ENCODE results near the gene UNC5A.

The UNC5A gene

DNA sequence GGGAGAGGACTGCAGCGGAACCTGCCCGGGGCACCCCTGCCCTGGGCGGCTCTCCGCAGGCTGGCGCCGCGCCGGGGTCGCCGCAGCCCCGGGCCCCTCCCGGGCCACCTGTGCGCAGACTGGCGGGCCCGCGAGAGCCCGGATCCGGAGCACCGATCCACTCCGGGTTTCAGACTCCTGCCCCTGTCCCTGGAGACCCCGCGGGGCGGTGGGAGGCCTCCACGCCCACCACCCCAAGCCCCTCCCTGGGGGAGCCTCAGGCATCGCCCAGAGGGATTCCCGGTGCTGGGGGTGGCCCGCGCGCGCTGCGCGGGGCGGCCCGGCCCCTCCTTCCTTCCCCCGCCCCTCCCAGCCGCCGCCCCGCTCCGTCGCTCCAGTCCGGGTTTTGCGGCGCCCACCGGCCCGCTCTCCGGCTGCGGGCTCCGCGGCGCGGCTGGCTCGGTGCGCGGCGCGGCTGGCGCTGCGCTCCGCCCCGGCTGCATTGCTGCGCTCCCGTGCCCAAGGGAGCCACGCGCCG is at the start of gene UNC5A:
Gene UNC5A (plus strand): TSS at position 479 of the 517 bp plus-strand sequence. CDS start 192 bp downstream, outside the sequence.
- Mint-ChIP-seq H3K4me3 (peak within 1 kb of the TSS; percentile 85), H3K27ac (no peak within 1 kb of the TSS), H3K27me3 (peaks cover 36% of the 10 kb centered on the region), H3K9me3 (ENCODE audit: low read depth) (no peaks in the 10 kb centered on the region), H3K4me1 (ENCODE audit: low read depth) (peaks cover 14% of the 10 kb centered on the region), H3K36me3 (no peaks in the 10 kb centered on the region)

DNA sequence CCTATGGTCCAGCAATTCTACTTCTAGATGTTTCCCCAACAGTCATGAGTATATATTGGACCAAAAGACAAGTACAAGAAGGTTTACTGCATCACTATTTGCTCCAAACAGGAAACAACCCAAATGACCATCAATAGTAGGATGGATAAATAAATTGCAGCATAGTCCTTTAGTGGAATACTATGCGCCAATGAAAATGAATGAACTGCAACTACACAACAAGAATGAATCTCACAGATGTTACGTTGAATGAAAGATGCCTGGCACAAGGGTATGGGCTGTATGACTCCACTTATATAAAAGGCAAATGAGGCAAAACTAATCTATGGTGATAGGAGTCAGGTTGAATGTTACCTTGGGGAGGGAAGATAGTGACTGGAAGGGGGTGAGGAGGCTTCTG is 48.6 kb upstream of the UNC5A start:
- H3K4me1 Mint-ChIP-seq (ENCODE audit: low read depth): peaks cover 2% of the 10 kb centered on the region
- H3K36me3 Mint-ChIP-seq: no peaks in the 10 kb centered on the region
- peaks cover 19% of the 10 kb centered on the region for H3K9me3 Mint-ChIP-seq (ENCODE audit: low read depth)
- no peak overlapping the region for H3K27ac Mint-ChIP-seq
- H3K27me3 Mint-ChIP-seq: peaks cover 18% of the 10 kb centered on the region
- no peak overlapping the region for H3K4me3 Mint-ChIP-seq

DNA sequence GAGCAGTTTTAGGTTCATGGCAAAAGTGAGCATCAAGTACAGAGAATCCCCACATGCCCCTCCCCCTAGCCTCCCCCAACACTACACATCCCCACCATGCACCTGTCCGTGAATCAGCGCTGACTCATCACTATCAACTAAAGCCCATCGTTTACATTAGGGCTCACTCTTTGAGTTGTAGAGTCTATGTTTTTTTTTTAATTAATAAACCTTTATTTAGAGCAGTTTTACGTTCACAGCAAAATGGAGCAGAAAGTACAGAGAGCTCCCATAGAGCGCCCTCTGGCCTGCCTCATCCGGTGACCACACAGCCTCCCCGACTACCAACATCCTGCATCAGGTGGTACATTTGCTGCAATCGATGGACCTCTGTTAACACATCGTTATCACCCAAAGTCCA is 47.9 kb upstream of the UNC5A start:
- H3K9me3 Mint-ChIP-seq (ENCODE audit: low read depth): peaks cover 17% of the 10 kb centered on the region
- H3K4me1 Mint-ChIP-seq (ENCODE audit: low read depth): peaks cover 2% of the 10 kb centered on the region
- no peak overlapping the region for H3K4me3 Mint-ChIP-seq
- H3K27ac Mint-ChIP-seq: no peak overlapping the region
- no peaks in the 10 kb centered on the region for H3K36me3 Mint-ChIP-seq
- peaks cover 20% of the 10 kb centered on the region for H3K27me3 Mint-ChIP-seq

DNA sequence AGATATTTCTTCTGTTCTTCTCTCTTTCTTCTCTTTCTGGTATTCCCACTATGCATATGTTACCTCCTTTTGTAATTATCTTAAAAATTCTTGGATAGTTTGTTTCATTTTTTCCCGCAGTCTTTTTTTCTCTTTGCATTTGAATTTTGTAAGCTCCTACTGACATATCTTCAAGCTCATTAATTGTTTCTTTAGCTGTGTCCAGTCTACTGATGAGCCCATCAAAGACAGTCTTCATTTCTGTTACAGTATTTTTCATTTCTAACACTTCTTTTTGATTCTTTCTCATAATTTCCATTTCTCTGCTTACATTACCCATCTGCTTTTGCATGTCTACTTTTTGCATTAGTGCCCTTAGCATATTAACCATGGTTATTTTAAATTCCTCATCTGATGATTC is 44.7 kb upstream of the UNC5A start:
- peaks cover 26% of the 10 kb centered on the region for H3K27me3 Mint-ChIP-seq
- H3K27ac Mint-ChIP-seq: no peak overlapping the region

DNA sequence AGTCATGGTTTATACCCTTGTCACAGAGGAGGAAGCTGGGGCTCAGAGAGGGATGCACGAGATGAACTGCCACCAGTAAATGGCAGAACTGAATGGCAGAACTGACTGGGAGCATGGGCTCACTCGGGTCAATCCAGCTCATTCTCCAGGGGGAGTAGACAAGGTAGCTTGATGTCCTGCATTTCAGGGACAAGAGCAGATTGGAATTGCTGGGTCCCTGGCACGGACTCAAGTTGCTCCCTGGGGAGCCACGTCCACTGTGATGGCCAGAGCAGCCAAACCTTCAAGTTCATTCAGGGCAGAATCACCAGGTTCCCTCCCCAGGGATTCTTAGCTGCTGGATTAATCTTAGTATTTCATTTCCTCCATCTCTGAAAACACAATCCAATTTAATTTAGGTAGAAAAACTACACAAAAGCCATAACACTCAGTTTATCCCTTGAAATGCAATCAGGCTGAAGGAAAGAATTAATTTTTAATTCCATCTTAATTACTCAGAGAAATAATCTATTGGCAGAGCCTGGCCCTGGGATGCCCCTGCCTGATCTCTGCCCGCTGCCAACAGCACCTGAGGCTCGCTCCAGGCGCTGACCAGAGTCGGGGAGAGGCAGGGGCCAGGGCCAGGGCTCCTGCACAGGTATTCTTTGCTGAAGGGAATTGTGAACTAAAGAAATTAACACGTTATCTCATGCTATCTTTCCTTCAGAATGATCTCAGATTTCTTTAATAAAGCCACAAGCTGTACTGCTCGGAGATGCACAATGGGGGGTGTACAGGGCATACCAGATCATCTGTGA is 42.0 kb upstream of the UNC5A start:
- no peaks in the 10 kb centered on the region for H3K4me1 Mint-ChIP-seq (ENCODE audit: low read depth)
- H3K36me3 Mint-ChIP-seq: no peaks in the 10 kb centered on the region
- H3K9me3 Mint-ChIP-seq (ENCODE audit: low read depth): peaks cover 15% of the 10 kb centered on the region
- H3K4me3 Mint-ChIP-seq: no peak overlapping the region
- peaks cover 23% of the 10 kb centered on the region for H3K27me3 Mint-ChIP-seq
- H3K27ac Mint-ChIP-seq: no peak overlapping the region

More for the DNA sequence above, 44.7 kb upstream of the UNC5A start:
- Mint-ChIP-seq H3K4me1 (ENCODE audit: low read depth) (peaks cover 2% of the 10 kb centered on the region), H3K4me3 (no peak overlapping the region), H3K9me3 (ENCODE audit: low read depth) (peaks cover 15% of the 10 kb centered on the region), H3K36me3 (no peaks in the 10 kb centered on the region)

DNA sequence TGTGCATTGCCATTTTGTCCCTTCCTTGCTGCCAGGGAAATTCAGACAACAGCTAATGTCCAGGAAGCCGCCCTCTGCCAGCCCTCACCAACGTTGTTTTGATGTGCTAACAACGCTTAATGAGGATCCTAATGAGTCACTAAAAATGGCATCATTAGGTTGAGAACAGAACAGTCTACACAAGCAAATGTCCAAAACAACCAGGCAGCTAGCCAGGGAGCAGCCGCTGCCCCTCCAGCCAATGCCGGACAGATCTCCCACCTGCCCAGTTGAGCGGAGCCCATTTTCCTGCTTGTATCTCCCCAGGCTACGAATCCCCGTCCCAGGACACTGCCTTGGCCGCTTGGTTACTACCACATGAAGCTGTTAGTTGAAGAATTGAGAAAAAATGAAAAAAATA is 40.4 kb upstream of the UNC5A start:
- Mint-ChIP-seq H3K4me1 (ENCODE audit: low read depth) (no peaks in the 10 kb centered on the region), H3K9me3 (ENCODE audit: low read depth) (peaks cover 10% of the 10 kb centered on the region), H3K36me3 (no peaks in the 10 kb centered on the region), H3K27ac (no peak overlapping the region), H3K4me3 (no peak overlapping the region), H3K27me3 (peaks cover 19% of the 10 kb centered on the region)

DNA sequence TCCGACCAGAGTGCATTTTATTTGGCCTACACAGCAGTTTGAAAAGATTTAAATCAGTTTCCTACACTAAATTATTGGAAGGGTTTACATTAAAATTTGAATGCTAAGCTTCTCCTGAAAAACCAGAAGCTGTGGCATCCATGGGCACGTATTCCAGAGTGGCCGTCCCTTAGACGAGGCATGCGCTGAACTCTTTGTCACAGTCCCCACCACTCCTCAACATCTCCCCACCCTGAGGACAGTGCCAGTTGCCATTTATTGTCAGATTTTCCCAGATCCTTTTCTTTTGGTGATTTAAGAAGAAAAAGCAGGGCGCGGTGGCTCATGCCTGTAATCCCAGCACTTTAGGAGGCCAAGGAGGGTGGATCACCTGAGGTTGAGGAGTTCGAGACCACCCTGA is 39.9 kb upstream of the UNC5A start:
- H3K27ac Mint-ChIP-seq: no peak overlapping the region
- no peaks in the 10 kb centered on the region for H3K4me1 Mint-ChIP-seq (ENCODE audit: low read depth)
- no peaks in the 10 kb centered on the region for H3K36me3 Mint-ChIP-seq
- peaks cover 6% of the 10 kb centered on the region for H3K9me3 Mint-ChIP-seq (ENCODE audit: low read depth)
- H3K27me3 Mint-ChIP-seq: peaks cover 24% of the 10 kb centered on the region
- no peak overlapping the region for H3K4me3 Mint-ChIP-seq

DNA sequence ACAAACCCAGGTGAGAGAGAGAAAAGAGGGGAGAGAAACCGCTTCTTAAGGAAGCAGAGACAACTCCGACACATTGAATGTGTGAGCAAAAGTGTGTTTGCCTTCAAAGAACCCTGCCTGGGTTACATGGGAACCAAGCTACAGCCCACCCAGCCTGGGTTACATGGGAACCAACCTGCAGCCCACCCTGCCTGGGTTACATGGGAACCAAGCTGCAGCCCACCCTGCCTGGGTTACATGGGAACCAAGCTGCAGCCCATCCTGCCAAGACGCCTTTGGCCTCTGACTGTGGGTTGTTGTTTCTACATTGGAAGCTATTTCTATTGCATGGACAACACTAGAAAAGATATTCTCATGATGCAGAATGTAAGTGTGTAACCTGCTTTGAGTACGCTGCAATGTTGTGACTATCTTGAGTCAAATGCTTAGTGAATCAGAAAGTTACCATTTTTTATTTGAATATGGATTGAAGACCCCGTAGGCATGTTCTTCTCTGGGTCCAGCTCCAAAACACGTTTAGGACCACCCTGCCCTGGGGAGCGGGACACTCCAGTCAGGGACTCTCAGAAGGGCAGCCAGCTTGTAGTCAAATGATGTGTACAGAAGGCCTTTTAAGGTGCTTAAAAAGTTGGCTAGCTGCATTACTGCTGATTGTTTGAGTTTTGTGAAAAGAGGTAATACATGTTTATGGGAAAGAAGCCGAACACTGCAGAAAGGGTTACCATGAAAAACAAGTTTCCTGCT is 39.1 kb upstream of the UNC5A start:
- no peaks in the 10 kb centered on the region for H3K4me1 Mint-ChIP-seq (ENCODE audit: low read depth)
- no peak overlapping the region for H3K4me3 Mint-ChIP-seq
- no peaks in the 10 kb centered on the region for H3K9me3 Mint-ChIP-seq (ENCODE audit: low read depth)
- H3K27me3 Mint-ChIP-seq: peaks cover 24% of the 10 kb centered on the region
- no peaks in the 10 kb centered on the region for H3K36me3 Mint-ChIP-seq
- H3K27ac Mint-ChIP-seq: no peak overlapping the region

DNA sequence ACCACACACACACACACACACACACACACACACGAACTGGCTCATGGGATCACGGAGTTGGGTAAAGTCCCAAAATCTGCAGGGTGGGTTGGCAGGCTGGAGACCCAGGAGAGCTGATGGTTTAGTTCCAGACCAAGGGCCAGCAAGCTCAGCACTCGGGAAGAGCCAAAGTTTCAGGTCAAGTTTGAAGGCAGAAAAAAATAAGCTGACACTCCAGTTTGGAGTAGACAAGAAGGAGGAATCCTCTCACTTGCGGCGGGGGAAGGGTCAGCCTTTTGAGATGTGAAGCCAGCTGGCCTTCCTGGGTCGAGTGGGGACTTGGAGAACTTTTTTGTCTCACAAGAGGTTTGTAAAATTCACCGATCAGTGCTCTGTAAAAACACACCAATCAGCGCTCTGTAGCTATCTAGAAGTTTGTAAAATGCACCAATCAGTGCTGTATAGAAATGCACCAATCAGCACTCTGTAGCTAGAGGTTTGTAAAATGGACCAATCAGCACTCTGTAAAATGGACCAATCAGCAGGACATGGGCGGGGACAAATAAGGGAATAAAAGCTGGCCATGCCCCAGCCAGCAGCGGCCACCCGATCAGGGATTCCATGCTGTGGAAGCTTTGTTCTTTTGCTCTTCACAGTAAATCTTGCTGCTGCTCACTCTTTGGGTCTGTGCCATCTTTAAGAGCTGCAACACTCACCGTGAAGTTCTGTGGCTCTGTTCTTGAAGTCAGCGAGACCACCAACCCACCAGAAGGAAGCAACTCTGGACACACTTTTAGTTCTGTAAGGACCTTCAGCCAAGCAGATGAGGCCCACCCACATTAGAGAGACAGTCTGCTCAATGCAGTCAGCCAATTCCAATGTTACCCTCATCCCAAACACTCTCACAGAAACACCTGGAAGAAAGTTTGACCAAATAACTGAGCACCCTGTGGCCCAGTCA is 37.8 kb upstream of the UNC5A start:
- H3K27me3 Mint-ChIP-seq: peaks cover 23% of the 10 kb centered on the region
- H3K27ac Mint-ChIP-seq: no peak overlapping the region
- H3K4me3 Mint-ChIP-seq: no peak overlapping the region
- H3K9me3 Mint-ChIP-seq (ENCODE audit: low read depth): no peaks in the 10 kb centered on the region
- no peaks in the 10 kb centered on the region for H3K4me1 Mint-ChIP-seq (ENCODE audit: low read depth)
- no peaks in the 10 kb centered on the region for H3K36me3 Mint-ChIP-seq

DNA sequence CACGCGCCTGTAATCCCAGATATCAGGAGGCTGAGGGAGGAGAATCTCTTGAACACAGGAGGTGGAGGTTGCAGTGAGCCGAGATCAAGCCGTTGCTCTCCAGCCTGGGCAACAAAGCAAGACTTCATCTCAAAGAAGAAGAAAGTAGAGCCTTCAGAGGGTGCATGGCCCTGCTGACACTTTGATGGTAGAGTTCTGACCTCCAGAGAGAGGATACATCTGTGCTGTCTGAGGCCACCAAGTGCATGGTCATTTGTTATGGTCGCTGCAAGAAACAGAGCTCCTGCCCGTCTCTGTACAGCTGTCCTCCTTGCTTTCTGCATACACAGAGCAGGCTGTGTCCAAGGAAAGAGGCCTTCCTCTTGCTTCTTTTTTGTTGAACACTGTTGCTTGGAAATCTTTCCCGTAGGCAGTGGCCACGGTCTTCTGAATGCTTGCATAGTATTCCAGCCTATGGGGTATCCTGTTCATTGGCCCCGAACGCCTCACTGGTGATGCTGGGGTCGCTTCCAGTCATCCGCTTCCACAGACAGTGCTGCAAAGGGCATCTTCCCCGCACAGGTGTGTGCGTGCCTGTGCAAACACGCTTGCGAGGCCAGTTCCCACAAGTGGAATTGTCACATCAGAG is 36.8 kb upstream of the UNC5A start:
- H3K9me3 Mint-ChIP-seq (ENCODE audit: low read depth): no peaks in the 10 kb centered on the region
- peaks cover 20% of the 10 kb centered on the region for H3K27me3 Mint-ChIP-seq
- H3K4me3 Mint-ChIP-seq: no peak overlapping the region
- H3K36me3 Mint-ChIP-seq: no peaks in the 10 kb centered on the region
- no peak overlapping the region for H3K27ac Mint-ChIP-seq
- no peaks in the 10 kb centered on the region for H3K4me1 Mint-ChIP-seq (ENCODE audit: low read depth)

DNA sequence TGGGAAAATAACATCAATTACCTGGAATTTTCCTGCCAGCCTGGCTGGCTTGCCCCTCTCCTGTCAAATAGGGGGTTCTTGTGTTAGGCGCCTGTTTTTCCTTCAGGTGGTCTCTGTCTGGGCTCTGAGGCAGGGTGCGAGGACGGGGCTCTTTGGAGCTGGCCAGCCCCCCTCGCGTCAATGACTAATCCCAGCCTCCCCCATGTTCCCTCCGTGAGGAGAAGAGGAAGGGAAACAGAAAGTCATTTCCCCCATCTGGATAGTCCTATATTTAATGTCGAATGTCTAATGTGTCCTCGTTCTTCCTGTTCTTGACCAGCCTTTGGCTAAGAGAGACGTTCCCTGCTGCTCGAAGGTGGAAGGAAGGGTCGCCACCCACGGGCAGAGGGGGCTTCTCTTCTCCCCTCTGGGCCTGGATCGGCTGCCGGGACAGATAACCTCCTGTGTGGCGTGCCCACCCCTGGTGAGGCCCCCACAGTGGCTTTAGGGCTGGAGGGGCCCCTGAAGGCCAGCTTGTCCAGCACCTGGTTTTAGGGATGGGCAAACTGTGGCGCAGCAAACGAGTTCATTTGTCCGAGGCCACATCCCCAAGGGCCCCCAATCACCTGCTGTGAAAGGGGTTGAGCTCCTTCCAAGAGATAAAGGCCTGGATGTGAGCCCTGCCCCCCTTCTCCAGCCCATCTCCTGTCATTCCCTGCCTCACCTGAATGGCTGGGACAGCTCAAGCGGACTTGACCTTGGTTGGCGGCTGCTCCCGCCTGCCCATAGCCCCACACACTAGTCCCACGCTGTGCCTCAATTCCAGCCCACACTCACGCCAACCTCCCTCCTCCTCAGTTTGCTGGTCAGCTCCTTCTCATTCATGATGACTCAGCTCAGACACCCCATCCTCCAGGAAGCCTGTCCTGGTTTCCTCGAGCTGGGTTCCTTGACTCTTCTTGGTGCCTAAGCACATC is 35.9 kb upstream of the UNC5A start:
- peaks cover 14% of the 10 kb centered on the region for H3K27me3 Mint-ChIP-seq
- no peak overlapping the region for H3K27ac Mint-ChIP-seq
- no peaks in the 10 kb centered on the region for H3K4me1 Mint-ChIP-seq (ENCODE audit: low read depth)
- H3K9me3 Mint-ChIP-seq (ENCODE audit: low read depth): no peaks in the 10 kb centered on the region
- no peaks in the 10 kb centered on the region for H3K36me3 Mint-ChIP-seq
- H3K4me3 Mint-ChIP-seq: no peak overlapping the region

DNA sequence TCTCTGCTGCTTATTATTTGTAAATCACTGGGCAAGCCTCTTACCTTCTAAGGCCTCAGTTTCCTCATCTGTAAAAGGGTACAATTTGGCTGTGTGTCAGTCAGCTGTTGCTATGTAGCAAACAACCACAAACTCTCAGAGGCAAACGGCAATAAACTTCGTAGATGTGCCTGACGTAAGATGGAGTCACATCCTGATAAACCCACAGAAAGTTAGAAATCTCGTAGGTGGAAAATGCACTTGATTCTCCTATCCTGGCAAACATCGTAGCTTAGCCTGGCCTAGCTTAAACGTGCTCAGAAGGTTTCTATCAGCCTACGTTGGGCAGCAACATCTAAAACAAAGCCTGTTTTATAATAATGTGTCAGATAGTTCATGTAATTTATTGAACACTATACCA is 35.0 kb upstream of the UNC5A start:
- Mint-ChIP-seq H3K27me3 (peaks cover 14% of the 10 kb centered on the region), H3K4me3 (no peak overlapping the region), H3K9me3 (ENCODE audit: low read depth) (no peaks in the 10 kb centered on the region), H3K27ac (no peak overlapping the region), H3K4me1 (ENCODE audit: low read depth) (no peaks in the 10 kb centered on the region), H3K36me3 (no peaks in the 10 kb centered on the region)

DNA sequence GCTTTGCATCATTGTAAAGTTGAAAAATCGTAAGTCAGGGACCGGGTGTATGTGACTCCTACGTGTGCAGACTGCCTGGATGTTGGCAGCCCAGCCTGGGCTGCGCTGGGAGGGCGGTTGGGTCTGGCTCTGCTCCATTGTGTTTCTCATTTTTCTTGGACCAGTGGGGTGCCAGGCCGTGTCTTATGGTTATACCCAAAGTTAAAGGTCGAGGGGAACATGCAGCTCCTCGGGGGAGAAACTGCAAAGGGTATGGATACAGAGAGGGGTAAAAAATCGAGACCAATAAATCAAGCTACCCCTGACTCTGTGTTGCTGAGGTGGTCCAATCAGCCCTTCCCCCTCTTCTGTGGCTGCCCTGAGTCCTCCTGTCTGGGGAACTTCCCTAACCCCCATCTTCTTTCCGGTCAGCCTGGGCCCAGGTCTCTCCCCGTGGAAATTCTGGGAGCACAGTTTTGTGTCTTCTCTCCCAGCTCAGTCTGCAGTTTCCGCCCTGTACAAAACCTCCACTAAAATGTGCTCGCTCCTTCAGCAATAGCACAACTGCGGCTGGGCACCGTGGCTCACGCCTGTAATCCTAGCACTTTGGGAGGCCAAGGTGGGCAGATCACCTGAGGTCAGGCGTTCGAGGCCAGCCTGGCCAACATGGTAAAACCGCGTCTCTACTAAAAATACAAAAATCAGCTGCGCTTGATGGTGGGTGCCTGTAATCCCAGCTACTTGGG is 34.1 kb upstream of the UNC5A start:
- Mint-ChIP-seq H3K9me3 (ENCODE audit: low read depth) (no peaks in the 10 kb centered on the region), H3K27me3 (peaks cover 14% of the 10 kb centered on the region), H3K36me3 (no peaks in the 10 kb centered on the region), H3K4me1 (ENCODE audit: low read depth) (no peaks in the 10 kb centered on the region), H3K4me3 (no peak overlapping the region), H3K27ac (no peak overlapping the region)
